Activated CD8-positive, alpha-beta memory T cell treated with anti-CD3 and anti-CD28 coated beads for 36 hours (primary cell): Measurements from ENCODE around the gene DNAJC12. TPM values are rescaled to one million over a fixed set of nuclear protein-coding genes. Genes with fewer than 3 reads are reported as not detected.
"Not testable (repeated sequence)": the region's sequence is repeated elsewhere in the genome, so short reads cannot be mapped to it uniquely, and the experiment has no call there.

Experiments used
- CTCF ChIA-PET: fragments of 350-600 bp; sonication (Branson Sonifier 250); formaldehyde crosslinking; loops from one replicate; lab custom pipeline; 2021; ENCODE audit warnings: antibody characterized with exemption; lab: Charles Lee
- POLR2A ChIA-PET: fragments of 350-600 bp; sonication (Branson Sonifier 250); formaldehyde crosslinking; loops from one replicate; lab custom pipeline; 2021; ENCODE audit warnings: antibody characterized with exemption; lab: Charles Lee
- total RNA-seq, 2 experiments: library from RNA; stranded (reverse); gene quantifications; one replicate each; pipeline ENCODE4 v1.2.3, GENCODE V29; 2021

DNAJC12 gene
- total RNA-seq, 2 experiments from 2014 or later: 31.8 to 36.0 TPM

DNA sequence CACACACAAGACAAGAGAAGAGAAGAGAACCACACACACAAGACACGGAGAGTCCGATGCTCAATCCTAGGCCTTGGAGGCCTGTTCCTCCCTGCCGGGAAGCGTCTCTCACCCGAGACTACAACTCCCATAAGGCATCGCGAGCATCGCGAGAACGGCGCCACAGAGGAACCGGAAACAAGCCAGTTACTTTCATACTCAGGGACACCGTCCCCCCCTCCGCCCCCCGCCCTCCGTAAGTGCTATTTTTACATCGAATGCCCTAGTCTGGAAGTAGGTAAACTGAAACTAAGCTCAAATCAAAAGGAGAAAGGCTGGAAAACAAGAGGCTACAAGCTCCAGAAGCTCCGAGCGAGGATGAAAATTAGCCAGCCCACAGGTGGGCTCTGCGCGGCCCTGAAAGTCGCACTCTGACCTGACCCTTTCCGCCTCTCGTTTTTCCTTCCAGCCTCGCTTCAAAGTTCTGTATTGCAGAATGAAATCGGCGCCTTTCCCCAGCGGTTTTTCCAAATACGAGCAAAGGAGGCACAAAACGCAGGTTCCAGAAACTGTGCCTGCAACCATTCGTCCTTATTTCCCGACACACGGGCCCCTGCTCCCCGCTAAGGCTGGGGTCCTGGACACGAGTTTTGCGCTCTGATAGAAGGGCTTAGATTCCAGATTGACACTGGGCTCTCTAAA lies 11.5 kb upstream of the DNAJC12 start:
- CTCF ChIA-PET: interaction anchor here (0.8 to 2.2 kb wide), 5 partner anchors 36 to 61 kb away, joined by 3 to 11 read pairs (median 4); no protein-coding TSS in a partner anchor
- POLR2A ChIA-PET: interaction anchor here (0.6 to 0.9 kb wide), 7 partner anchors 34 to 766 kb away, joined by 3 to 7 read pairs (median 3); partner anchors contain the start of gene HNRNPH3

- ChIA-PET CTCF (no interaction called here), POLR2A (no interaction called here)
Observed at GRCh38 chr10:67843284-67843683, 5.3 kb upstream of the DNAJC12 start.

GRCh38 chr10:67841737-67842136 lies 3.7 kb upstream of the DNAJC12 start:
- CTCF ChIA-PET: no interaction called here

GRCh38 chr10:67839951-67840350 lies 2.0 kb upstream of the DNAJC12 start:
- ChIA-PET CTCF (no interaction called here), POLR2A (no interaction called here)

More at GRCh38 chr10:67841737-67842136, 3.7 kb upstream of the DNAJC12 start:
- POLR2A ChIA-PET: no interaction called here

GRCh38 chr10:67839511-67839910 lies 1.5 kb upstream of the DNAJC12 start:
- CTCF ChIA-PET, POLR2A ChIA-PET: not testable (repeated sequence)

DNA sequence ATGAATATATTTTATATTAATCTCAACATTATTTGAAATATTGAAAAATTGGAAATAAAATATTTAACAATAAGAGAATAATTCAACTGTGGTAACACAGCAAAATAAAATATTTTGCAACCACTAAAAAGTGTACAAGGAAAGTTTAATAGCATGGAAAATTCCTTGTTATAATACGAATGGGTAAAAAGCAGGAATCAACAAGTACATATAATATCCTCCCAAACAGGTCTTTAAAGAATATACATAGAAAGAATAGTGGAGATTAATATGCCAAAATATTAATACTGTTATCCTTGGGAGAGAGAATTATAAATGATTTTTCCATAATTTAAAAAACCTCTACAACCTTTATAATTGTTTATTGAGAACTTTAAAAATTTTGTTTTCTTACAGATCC lies 1.0 kb downstream of the DNAJC12 start:
- POLR2A ChIA-PET: no interaction called here

DNA sequence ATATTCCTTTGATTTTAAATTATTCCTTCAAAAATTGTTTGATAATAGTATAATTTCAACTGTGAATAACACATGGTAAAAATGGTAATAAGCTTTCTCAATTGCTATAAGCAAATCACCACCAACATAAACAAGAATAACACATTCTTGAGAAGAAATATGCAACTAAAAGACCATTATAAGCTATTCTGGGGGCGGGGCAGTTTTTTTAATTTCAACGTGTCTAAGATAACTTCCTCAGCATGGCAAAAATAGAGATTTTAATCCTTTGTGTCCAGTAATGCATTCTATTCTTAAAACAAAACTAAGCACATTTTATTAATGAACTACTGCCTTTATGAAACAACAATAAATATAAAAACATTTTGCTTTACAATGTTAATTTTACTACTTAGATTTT lies 1.5 kb downstream of the DNAJC12 start:
- ChIA-PET CTCF (interaction anchor here (1.1 to 2.5 kb wide), 2 partner anchors 48 kb away, joined by 3 to 6 read pairs; no protein-coding TSS in a partner anchor), POLR2A (no interaction called here)

More for the DNA sequence above, 1.0 kb downstream of the DNAJC12 start:
- CTCF ChIA-PET: interaction anchor here (1.1 kb wide), 1 partner anchor 49 kb away, joined by 3 read pairs; no protein-coding TSS in a partner anchor

GRCh38 chr10:67835541-67836394 lies 2.2 kb downstream of the DNAJC12 start:
- CTCF ChIA-PET: interaction anchor here (2.5 kb wide), 1 partner anchor 47 kb away, joined by 6 read pairs; no protein-coding TSS in a partner anchor
- POLR2A ChIA-PET: not testable (repeated sequence)

- ChIA-PET POLR2A (no interaction called here), CTCF (interaction anchor here (2.5 kb wide), 1 partner anchor 46 kb away, joined by 6 read pairs; no protein-coding TSS in a partner anchor)
Observed at GRCh38 chr10:67834375-67834774, 3.6 kb downstream of the DNAJC12 start.

GRCh38 chr10:67827811-67828210 lies 10.2 kb downstream of the DNAJC12 start:
- CTCF ChIA-PET: no interaction called here
- POLR2A ChIA-PET: no interaction called here

GRCh38 chr10:67819768-67820204 lies 18.2 kb downstream of the DNAJC12 start:
- ChIA-PET CTCF (interaction anchor here (0.9 kb wide), 1 partner anchor 31 kb away, joined by 3 read pairs; no protein-coding TSS in a partner anchor), POLR2A (no interaction called here)

- ChIA-PET POLR2A (no interaction called here), CTCF (interaction anchor here (1.0 kb wide), 1 partner anchor 30 kb away, joined by 3 read pairs; no protein-coding TSS in a partner anchor)
Observed at GRCh38 chr10:67818323-67818722, 19.7 kb downstream of the DNAJC12 start.

- POLR2A ChIA-PET: interaction anchor here (1.1 kb wide), 1 partner anchor 515 kb away, joined by 6 read pairs; the partner anchor contains the start of gene HNRNPH3
- CTCF ChIA-PET: interaction anchor here (1.9 kb wide), 1 partner anchor 28 kb away, joined by 7 read pairs; no protein-coding TSS in a partner anchor
Observed at GRCh38 chr10:67816719-67817118, 21.3 kb downstream of the DNAJC12 start.

DNA sequence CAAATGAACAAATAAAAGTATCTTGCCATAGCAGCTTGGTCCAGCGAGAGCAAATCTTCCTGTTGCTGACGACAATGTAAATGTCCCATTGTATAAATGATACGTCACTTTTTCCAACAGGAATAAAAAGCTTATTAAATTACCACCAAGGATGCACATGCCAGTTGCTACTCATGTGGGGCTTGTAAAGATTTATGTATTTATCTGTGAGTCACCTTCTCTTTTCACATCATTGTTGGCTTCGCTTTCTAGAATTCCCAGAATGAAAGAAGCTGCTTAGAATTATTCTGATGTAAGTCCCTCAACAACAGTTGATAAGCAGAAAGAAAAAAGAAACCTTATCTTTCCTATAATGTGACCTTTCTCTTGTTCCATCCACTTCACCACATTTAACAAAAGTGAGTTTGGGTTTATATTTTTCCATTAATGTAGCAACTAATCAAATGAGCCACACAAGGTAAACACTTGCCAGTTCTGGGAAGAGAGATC lies 22.4 kb downstream of the DNAJC12 start:
- ChIA-PET CTCF (interaction anchor here (0.7 to 1.9 kb wide), 5 partner anchors 10 to 161 kb away, joined by 3 to 7 read pairs (median 5); no protein-coding TSS in a partner anchor), POLR2A (interaction anchor here (0.6 to 1.2 kb wide), 4 partner anchors 24 to 517 kb away, joined by 3 to 6 read pairs (median 4); partner anchors contain the start of gene HNRNPH3)

DNA sequence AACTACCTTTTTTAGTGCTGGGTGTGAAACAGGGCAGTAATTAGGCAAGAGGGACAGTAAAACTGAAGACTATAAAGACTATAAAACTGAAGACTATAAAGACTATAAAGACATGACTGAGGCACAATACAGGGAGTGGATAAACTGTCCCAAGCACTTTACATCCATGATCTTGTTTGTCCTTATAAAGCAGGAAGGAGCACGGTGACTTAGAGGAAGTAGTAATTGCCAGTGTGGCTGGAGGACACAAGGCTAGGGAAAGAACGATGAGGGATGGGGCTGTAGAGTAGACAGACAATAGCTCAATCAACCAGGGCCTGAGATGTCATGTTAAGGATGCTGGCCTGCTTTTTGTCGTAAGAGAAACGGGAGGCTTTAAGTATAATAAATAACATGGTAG lies 26.0 kb downstream of the DNAJC12 start:
- POLR2A ChIA-PET: no interaction called here
- CTCF ChIA-PET: interaction anchor here (1.5 kb wide), 1 partner anchor 24 kb away, joined by 7 read pairs; no protein-coding TSS in a partner anchor

DNA sequence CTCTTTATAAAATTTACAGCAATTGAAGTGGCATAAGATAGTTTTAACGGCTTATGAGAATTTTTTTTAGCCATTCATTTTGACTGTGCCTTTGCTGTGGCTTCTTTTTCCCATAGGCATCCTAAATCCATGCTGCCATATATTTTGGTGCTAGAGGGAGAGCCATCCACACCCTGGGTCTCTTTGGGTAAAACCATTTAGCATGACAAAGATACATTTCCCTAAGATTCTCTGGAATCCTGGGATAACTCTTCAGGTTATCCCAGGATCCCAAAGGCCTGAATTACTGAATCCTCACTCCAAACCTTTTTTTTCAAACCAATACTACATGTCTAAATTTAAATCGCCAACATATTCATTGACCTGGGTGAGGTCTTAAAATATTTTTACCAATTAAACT lies 28.9 kb downstream of the DNAJC12 start:
- CTCF ChIA-PET: no interaction called here
- POLR2A ChIA-PET: no interaction called here

GRCh38 chr10:67808704-67809103 lies 29.3 kb downstream of the DNAJC12 start:
- ChIA-PET CTCF (interaction anchor here (0.5 kb wide), 1 partner anchor 284 kb away, joined by 3 read pairs; no protein-coding TSS in a partner anchor), POLR2A (no interaction called here)

DNA sequence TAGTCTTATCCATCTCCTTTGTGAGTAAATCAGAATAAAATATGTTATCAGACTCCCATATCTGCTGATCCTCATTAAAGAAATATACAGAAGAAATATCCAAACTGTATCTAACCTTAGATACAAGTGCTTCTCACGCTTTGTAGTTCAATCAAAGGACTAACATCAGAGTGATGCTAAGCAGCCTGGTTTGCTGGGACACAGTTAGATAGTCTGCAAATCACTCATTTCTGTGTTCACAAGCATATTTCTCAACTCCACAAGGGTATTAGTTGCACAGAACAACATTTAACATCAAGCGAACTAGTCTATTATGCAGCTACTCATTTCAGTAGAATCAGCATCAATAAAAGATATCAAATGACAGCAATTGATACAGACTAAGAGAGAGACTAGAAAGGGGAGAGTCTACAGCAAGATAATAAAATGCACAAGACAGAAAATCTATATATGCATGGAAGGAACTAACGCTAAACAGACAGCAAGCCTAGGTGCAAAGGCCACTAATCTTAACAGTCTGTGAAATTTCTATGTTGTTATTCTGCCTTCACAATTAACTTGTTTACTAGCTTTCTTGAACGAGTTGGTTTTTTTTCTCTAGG lies 30.0 kb downstream of the DNAJC12 start:
- POLR2A ChIA-PET: no interaction called here

GRCh38 chr10:67804395-67804678 lies 33.7 kb downstream of the DNAJC12 start:
- ChIA-PET CTCF (interaction anchor here (2.2 kb wide), 1 partner anchor 16 kb away, joined by 7 read pairs; no protein-coding TSS in a partner anchor), POLR2A (no interaction called here)

More for the DNA sequence above, 30.0 kb downstream of the DNAJC12 start:
- CTCF ChIA-PET: interaction anchor here (0.5 kb wide), 1 partner anchor 285 kb away, joined by 3 read pairs; no protein-coding TSS in a partner anchor
